DOHH2 (cell line): ENCODE measurements around the gene POLD4.

Experiments used
- H3F3A ChIP-seq: fragments of 200-600 bp; sonication (generic), shearing (Covaris generic); 2 replicates; pipeline ENCODE4 v1.6.0; 2016; ENCODE audit warnings: antibody characterized with exemption, mild to moderate bottlenecking; ENCODE audit not compliant: control insufficient read depth, insufficient read depth
- H3K27ac ChIP-seq: fragments of 200-600 bp; sonication (generic); 2 replicates; pipeline ENCODE4 v1.5.1; 2014; ENCODE audit warnings: low read depth, mild to moderate bottlenecking, low read length, moderate library complexity
- H3K27me3 ChIP-seq: fragments of 200-600 bp; sonication (generic); 2 replicates; pipeline ENCODE4 v1.6.1; 2014; ENCODE audit warnings: mild to moderate bottlenecking, low read length, mixed read lengths; ENCODE audit not compliant: control insufficient read depth
- H3K36me3 ChIP-seq: fragments of 200-600 bp; sonication (generic); 2 replicates; pipeline ENCODE4 v1.6.1; 2014; ENCODE audit warnings: mild to moderate bottlenecking, low read length, moderate library complexity, mixed read lengths; ENCODE audit not compliant: control insufficient read depth
- H3K4me1 ChIP-seq: fragments of 200-600 bp; sonication (generic); 2 replicates; pipeline ENCODE4 v1.6.1; 2014; ENCODE audit warnings: mild to moderate bottlenecking, low read length, mixed read lengths; ENCODE audit not compliant: control insufficient read depth
- H3K4me2 ChIP-seq: fragments of 200-600 bp; sonication (generic); 2 replicates; pipeline ENCODE4 v1.6.0; 2014; ENCODE audit warnings: mild to moderate bottlenecking, low read length, moderate library complexity
- H3K4me3 ChIP-seq: fragments of 200-600 bp; sonication (generic); 2 replicates; pipeline ENCODE4 v1.5.1; 2014; ENCODE audit warnings: mild to moderate bottlenecking, low read length, mixed read lengths
- H3K79me2 ChIP-seq: fragments of 200-600 bp; sonication (generic); 2 replicates; pipeline ENCODE4 v1.6.1; 2014; ENCODE audit warnings: mild to moderate bottlenecking, low read length, mixed read lengths; ENCODE audit not compliant: control insufficient read depth
- H3K9me2 ChIP-seq: fragments of 200-600 bp; sonication (generic); replicated peaks from 2 replicates; pipeline ENCODE4 v1.6.1; 2014; ENCODE audit warnings: mild to moderate bottlenecking, low read length, mixed read lengths; ENCODE audit not compliant: control insufficient read depth
- H3K9me3 ChIP-seq: fragments of 200-600 bp; sonication (generic); 2 replicates; pipeline ENCODE4 v1.6.1; 2014; ENCODE audit warnings: antibody characterized with exemption, low read length, mixed read lengths; ENCODE audit not compliant: control insufficient read depth, insufficient read depth
- H4K20me1 ChIP-seq: fragments of 200-600 bp; sonication (generic); 2 replicates; pipeline ENCODE4 v1.6.0; 2014; ENCODE audit warnings: low read depth, mild to moderate bottlenecking, antibody characterized with exemption, low read length, moderate library complexity; ENCODE audit not compliant: control insufficient read depth, insufficient read depth
- CTCF ChIP-seq: fragments of 200-600 bp; sonication (generic); IDR thresholded peaks from one replicate; pipeline ENCODE4 v1.5.1; 2014; ENCODE audit warnings: antibody characterized with exemption, mild to moderate bottlenecking, low read depth, low read length; ENCODE audit not compliant: poor library complexity, severe bottlenecking
- EZH2phosphoT487 ChIP-seq: fragments of 200-600 bp; sonication (generic); IDR thresholded peaks from 2 replicates; pipeline ENCODE4 v1.6.1; 2017; ENCODE audit warnings: borderline replicate concordance, mild to moderate bottlenecking, antibody characterized with exemption, low read length, moderate library complexity, mixed read lengths

POLD4 gene

GRCh38 chr11:67311556-67312082, 41.7 kb downstream of the POLD4 start:
- no peaks in the 10 kb centered on the region for H3K9me2 ChIP-seq
- TF ChIP-seq EZH2phosphoT487 (no peak), CTCF (no peak)
- no peak overlapping the region for H3K4me2 ChIP-seq
- H3F3A ChIP-seq: peaks cover 5% of the 10 kb centered on the region
- H3K79me2 ChIP-seq: no peaks in the 10 kb centered on the region
- no peak overlapping the region for H3K4me3 ChIP-seq
- no peak overlapping the region for H3K27ac ChIP-seq
- H3K36me3 ChIP-seq: peaks cover 26% of the 10 kb centered on the region
- H4K20me1 ChIP-seq: no peaks in the 10 kb centered on the region
- peaks cover 5% of the 10 kb centered on the region for H3K4me1 ChIP-seq
- H3K9me3 ChIP-seq: no peaks in the 10 kb centered on the region
- no peaks in the 10 kb centered on the region for H3K27me3 ChIP-seq

- Histone ChIP-seq H3K36me3 (peaks cover 26% of the 10 kb centered on the region), H3K27ac (no peak overlapping the region), H3F3A (peaks cover 5% of the 10 kb centered on the region), H3K4me2 (no peak overlapping the region), H3K79me2 (no peaks in the 10 kb centered on the region), H3K9me3 (no peaks in the 10 kb centered on the region), H3K27me3 (no peaks in the 10 kb centered on the region), H3K9me2 (no peaks in the 10 kb centered on the region), H3K4me3 (no peak overlapping the region), H4K20me1 (no peaks in the 10 kb centered on the region), H3K4me1 (peaks cover under 1% of the 10 kb centered on the region; the same call in 1 of the 2 replicates)
- no peak for TF ChIP-seq EZH2phosphoT487
- TF ChIP-seq CTCF: no peak
These were observed 42.2 kb downstream of the POLD4 start for GRCh38 chr11:67311051-67311555.

GRCh38 chr11:67310246-67311050, 42.9 kb downstream of the POLD4 start:
- H3K27me3 ChIP-seq: no peaks in the 10 kb centered on the region
- no peak overlapping the region for H3K4me3 ChIP-seq
- peaks cover 5% of the 10 kb centered on the region for H3F3A ChIP-seq
- no peak overlapping the region for H3K27ac ChIP-seq
- H3K9me3 ChIP-seq: no peaks in the 10 kb centered on the region
- H3K9me2 ChIP-seq: no peaks in the 10 kb centered on the region
- no peaks in the 10 kb centered on the region for H4K20me1 ChIP-seq
- no peaks in the 10 kb centered on the region for H3K79me2 ChIP-seq
- H3K36me3 ChIP-seq: peaks cover 26% of the 10 kb centered on the region
- TF ChIP-seq EZH2phosphoT487 (no peak), CTCF (no peak)
- no peak overlapping the region for H3K4me2 ChIP-seq
- H3K4me1 ChIP-seq: no peaks in the 10 kb centered on the region
